HCT116 (cell line): Measurements from ENCODE around the gene TNXB. TPM values are rescaled to one million over a fixed set of nuclear protein-coding genes. Genes with fewer than 3 reads are reported as not detected.

ENCODE experiments used
- ATAC-seq: fragments of 200-7000 bp; cut with Tn5 transposase; 2 replicates; pipeline ENCODE4 v1.9.1; 2020; ENCODE audit warnings: mild to moderate bottlenecking, moderate library complexity
- BruUV-seq: library from RNA; stranded (reverse); fragments of 400-500 nt; replicated peaks from 2 replicates; lab custom pipeline; 2021; lab: Mats Ljungman, UMichigan
- CTCF ChIA-PET: fragments of 300-600 bp; sonication (Branson Sonifier 250); formaldehyde crosslinking; loops from one replicate; lab custom pipeline; 2021; ENCODE audit warnings: antibody characterized with exemption; lab: Charles Lee
- POLR2A ChIA-PET: fragments of 300-600, 350-600 bp; sonication (Branson Sonifier 250); formaldehyde crosslinking; loops from one replicate; lab custom pipeline; 2021; ENCODE audit warnings: antibody characterized with exemption; lab: Charles Lee
- RAD21 ChIA-PET, 2 experiments: fragments of 300-600 bp; sonication (Branson Sonifier 250); formaldehyde crosslinking; loops; one replicate each; lab custom pipeline; 2023; ENCODE audit warnings: low total read pairs in 2 of 2; ENCODE audit not compliant: uncharacterized antibody in 2 of 2, unreplicated experiment in 2 of 2, low non-redundant PET in 1 of 2; lab: Charles Lee
- DNase-seq: peaks from one replicate; pipeline ENCODE4 v3.0.0-alpha.2; 2010; ENCODE audit warnings: low read depth, low spot score
- H2AFZ ChIP-seq: fragments of 200-600 bp; shearing (Covaris generic), sonication (generic); 2 replicates; pipeline ENCODE4 v1.6.1; 2017; ENCODE audit warnings: low read depth, mixed run types, mixed read lengths, antibody characterized with exemption, low read length; ENCODE audit not compliant: poor library complexity, severe bottlenecking
- H3K27ac ChIP-seq: 2 replicates; pipeline ENCODE4 v1.5.1; 2012; ENCODE audit warnings: low read depth, low read length
- H3K27me3 ChIP-seq: fragments of 200-600 bp; sonication (generic); 2 replicates; pipeline ENCODE4 v1.6.1; 2016; ENCODE audit warnings: mixed run types, low read length, mixed read lengths; ENCODE audit not compliant: insufficient read depth
- H3K36me3 ChIP-seq, 2 experiments: fragments of 200-500 bp in 1 of 2; fragments of 200-600 bp in 1 of 2; sonication (Bioruptor generic) in 1 of 2; sonication (generic) in 1 of 2; 2 replicates each; pipeline versions ENCODE4 v1.5.1 to v1.6.1; 2014 to 2016; ENCODE audit warnings: low read length in 2 of 2, inconsistent platforms in 1 of 2, mixed read lengths in 1 of 2, mixed run types in 1 of 2; ENCODE audit not compliant: insufficient read depth in 2 of 2, control insufficient read depth in 1 of 2
- H3K4me1 ChIP-seq, 2 experiments: fragments of 200-600 bp in 1 of 2; sonication (generic) in 1 of 2; 2 replicates each; pipeline versions ENCODE4 v1.5.1 to v1.6.1; 2012 to 2017; ENCODE audit warnings: low read length in 2 of 2, inconsistent platforms in 1 of 2, mild to moderate bottlenecking in 1 of 2, mixed read lengths in 1 of 2, mixed run types in 1 of 2, moderate library complexity in 1 of 2; ENCODE audit not compliant: insufficient read depth in 2 of 2, control insufficient read depth in 1 of 2
- H3K4me2 ChIP-seq: fragments of 200-600 bp; sonication (generic); 2 replicates; pipeline ENCODE4 v1.6.1; 2017; ENCODE audit warnings: mixed run types, low read length, mixed read lengths
- H3K4me3 ChIP-seq, 2 experiments: fragments of 200-600 bp in 1 of 2; sonication (generic) in 1 of 2; replicated peaks in 1 of 2; 2 replicates each; pipeline ENCODE4 v1.5.1; 2011 to 2016; ENCODE audit warnings: low read length in 2 of 2, control low read depth in 1 of 2, low read depth in 1 of 2, mild to moderate bottlenecking in 1 of 2, mixed read lengths in 1 of 2, mixed run types in 1 of 2
- H3K79me2 ChIP-seq: fragments of 200-600 bp; sonication (generic); 2 replicates; pipeline ENCODE4 v1.6.1; 2017; ENCODE audit warnings: mild to moderate bottlenecking, mixed run types, low read length, moderate library complexity, mixed read lengths; ENCODE audit not compliant: insufficient read depth
- H3K9ac ChIP-seq: fragments of 200-600 bp; sonication (generic); 2 replicates; pipeline ENCODE4 v1.6.1; 2016; ENCODE audit warnings: low read length, mixed read lengths
- H3K9me2 ChIP-seq: fragments of 200-600 bp; sonication (generic), shearing (Covaris generic); 2 replicates; pipeline ENCODE4 v1.6.1; 2017; ENCODE audit warnings: mixed run types, mild to moderate bottlenecking, moderate library complexity; ENCODE audit not compliant: insufficient read depth
- H3K9me3 ChIP-seq, 2 experiments: fragments of 200-500 bp in 1 of 2; fragments of 200-600 bp in 1 of 2; sonication (Bioruptor generic) in 1 of 2; sonication (generic) in 1 of 2; 2 replicates each; pipeline ENCODE4 v1.6.1; 2014 to 2017; ENCODE audit warnings: low read length in 2 of 2, mixed read lengths in 2 of 2, inconsistent platforms in 1 of 2, low read depth in 1 of 2, mild to moderate bottlenecking in 1 of 2, mixed run types in 1 of 2, moderate library complexity in 1 of 2; ENCODE audit not compliant: control insufficient read depth in 1 of 2, insufficient read depth in 1 of 2
- H4K20me1 ChIP-seq: fragments of 200-600 bp; sonication (generic), shearing (Covaris generic); 2 replicates; pipeline ENCODE4 v1.6.1; 2017; ENCODE audit warnings: mixed run types, mild to moderate bottlenecking, moderate library complexity; ENCODE audit not compliant: insufficient read depth
- CBX3 ChIP-seq: IDR thresholded peaks from 2 replicates; pipeline ENCODE4 v1.6.1; 2012; ENCODE audit warnings: low read depth
- ELF1 ChIP-seq: IDR thresholded peaks from 2 replicates; pipeline ENCODE4 v1.6.1; 2012; ENCODE audit warnings: low read depth, borderline replicate concordance
- EZH2 ChIP-seq: fragments of 200-600 bp; sonication (generic); IDR thresholded peaks from 2 replicates; pipeline ENCODE4 v1.6.1; 2017; ENCODE audit warnings: antibody characterized with exemption, mixed run types
- EZH2phosphoT487 ChIP-seq: fragments of 200-600 bp; IDR thresholded peaks from 2 replicates; pipeline ENCODE4 v1.6.1; 2018; ENCODE audit warnings: antibody characterized with exemption, borderline replicate concordance
- FOSL1 ChIP-seq: IDR thresholded peaks from 2 replicates; pipeline ENCODE4 v1.6.1; 2012; ENCODE audit warnings: low read depth
- JUND ChIP-seq: IDR thresholded peaks from 2 replicates; pipeline ENCODE4 v1.6.1; 2012
- POLR2A ChIP-seq: IDR thresholded peaks from 2 replicates; pipeline ENCODE4 v1.7.0; 2011; ENCODE audit warnings: borderline replicate concordance; ENCODE audit not compliant: insufficient read depth, insufficient read length; ENCODE audit errors: extremely low read depth
- POLR2AphosphoS5 ChIP-seq: IDR thresholded peaks from 2 replicates; pipeline ENCODE4 v1.6.1; 2011; ENCODE audit warnings: mild to moderate bottlenecking, low read depth, low read length, moderate library complexity
- RAD21 ChIP-seq: IDR thresholded peaks from 2 replicates; pipeline ENCODE4 v1.6.1; 2012; ENCODE audit warnings: low read depth, mild to moderate bottlenecking
- SP1 ChIP-seq: IDR thresholded peaks from 2 replicates; pipeline ENCODE4 v1.6.1; 2012; ENCODE audit warnings: low read depth
- SRF ChIP-seq: IDR thresholded peaks from 2 replicates; pipeline ENCODE4 v1.6.1; 2012; ENCODE audit warnings: low read depth
- YY1 ChIP-seq: IDR thresholded peaks from 2 replicates; pipeline ENCODE4 v1.6.1; 2011; ENCODE audit warnings: low read length, low read depth, moderate library complexity, mild to moderate bottlenecking; ENCODE audit not compliant: insufficient replicate concordance; ENCODE audit errors: extremely low read depth
- ZFX ChIP-seq: fragments of 450-650 bp; IDR thresholded peaks from 2 replicates; pipeline ENCODE4 v1.6.1; 2017
- ZNF274 ChIP-seq: fragments of 200-500 bp; sonication (Bioruptor generic); IDR thresholded peaks from 2 replicates; pipeline ENCODE4 v1.6.1; 2014; ENCODE audit warnings: mild to moderate bottlenecking, low read depth, low read length, inconsistent platforms
- intact Hi-C: fragments of 100-400 bp; cut with micrococcal nuclease; formaldehyde crosslinking; loops from 2 replicates; pipeline ENCODE4 v1.10.0; 2022
- total RNA-seq: library from RNA; stranded (reverse); gene quantifications from one replicate; pipeline ENCODE4 v1.2.1, GENCODE V29; 2021; ENCODE audit not compliant: unreplicated experiment
- TF ChIP-seq, protein P1 (sequence below): IDR thresholded peaks from 2 replicates; pipeline ENCODE4 v1.6.1; 2012
- TF ChIP-seq, protein P2 (sequence below): IDR thresholded peaks from 2 replicates; pipeline ENCODE4 v1.6.1; 2012; ENCODE audit warnings: low read depth
- TF ChIP-seq, protein P3 (sequence below): IDR thresholded peaks from 2 replicates; pipeline ENCODE4 v1.6.1; 2012

The TNXB gene
- total RNA-seq, 1 experiment from 2014 or later: 8.5 TPM

DNA sequence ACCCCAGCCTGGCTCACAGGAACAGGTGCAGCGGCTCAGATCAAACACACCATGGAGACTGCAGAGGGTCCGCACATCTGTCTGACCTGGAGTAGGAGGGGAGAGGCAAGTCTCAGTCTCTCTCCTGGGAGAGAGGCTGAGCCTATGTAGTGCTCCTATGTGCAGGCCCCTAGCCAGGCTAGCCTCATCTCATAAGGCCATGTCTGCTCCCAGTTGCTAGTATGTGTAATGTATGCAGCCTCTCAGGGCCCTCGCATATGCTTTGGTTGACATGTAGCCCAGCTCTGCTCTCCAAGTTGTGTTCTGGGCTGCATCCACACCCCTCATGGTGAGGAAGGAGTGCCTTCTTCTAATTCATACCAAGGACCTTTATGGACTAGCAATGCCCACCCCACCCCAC is 11.8 kb downstream of the TNXB start:
- no TSS peak for BruUV-seq
- intact Hi-C loops: no loop called here
- POLR2A ChIA-PET: no interaction called here
- no peak overlapping the region for H3K9ac ChIP-seq
- ATAC-seq: no peak
- no peak overlapping the region for H3K27ac ChIP-seq
- no peak overlapping the region for H3K4me2 ChIP-seq
- CTCF ChIA-PET: no interaction called here
- no peaks in the 10 kb centered on the region for H3K9me2 ChIP-seq
- DNase-seq: no peak
- no peak overlapping the region for H2AFZ ChIP-seq
- RAD21 ChIA-PET: no interaction called here
- no peaks in the 10 kb centered on the region for H3K27me3 ChIP-seq
- H3K4me3 ChIP-seq: no peak overlapping the region
- H3K79me2 ChIP-seq: no peaks in the 10 kb centered on the region
- no peaks in the 10 kb centered on the region for H4K20me1 ChIP-seq
- no peaks in the 10 kb centered on the region for H3K4me1 ChIP-seq
- no peaks in the 10 kb centered on the region for H3K36me3 ChIP-seq
- no peaks in the 10 kb centered on the region for H3K9me3 ChIP-seq
- TF ChIP-seq, protein P1, sequence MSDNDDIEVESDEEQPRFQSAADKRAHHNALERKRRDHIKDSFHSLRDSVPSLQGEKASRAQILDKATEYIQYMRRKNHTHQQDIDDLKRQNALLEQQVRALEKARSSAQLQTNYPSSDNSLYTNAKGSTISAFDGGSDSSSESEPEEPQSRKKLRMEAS: no peak
- TF ChIP-seq ZFX: no peak
- TF ChIP-seq ELF1: no peak
- no peak for TF ChIP-seq YY1
- TF ChIP-seq JUND: no peak
- TF ChIP-seq, protein P2, sequence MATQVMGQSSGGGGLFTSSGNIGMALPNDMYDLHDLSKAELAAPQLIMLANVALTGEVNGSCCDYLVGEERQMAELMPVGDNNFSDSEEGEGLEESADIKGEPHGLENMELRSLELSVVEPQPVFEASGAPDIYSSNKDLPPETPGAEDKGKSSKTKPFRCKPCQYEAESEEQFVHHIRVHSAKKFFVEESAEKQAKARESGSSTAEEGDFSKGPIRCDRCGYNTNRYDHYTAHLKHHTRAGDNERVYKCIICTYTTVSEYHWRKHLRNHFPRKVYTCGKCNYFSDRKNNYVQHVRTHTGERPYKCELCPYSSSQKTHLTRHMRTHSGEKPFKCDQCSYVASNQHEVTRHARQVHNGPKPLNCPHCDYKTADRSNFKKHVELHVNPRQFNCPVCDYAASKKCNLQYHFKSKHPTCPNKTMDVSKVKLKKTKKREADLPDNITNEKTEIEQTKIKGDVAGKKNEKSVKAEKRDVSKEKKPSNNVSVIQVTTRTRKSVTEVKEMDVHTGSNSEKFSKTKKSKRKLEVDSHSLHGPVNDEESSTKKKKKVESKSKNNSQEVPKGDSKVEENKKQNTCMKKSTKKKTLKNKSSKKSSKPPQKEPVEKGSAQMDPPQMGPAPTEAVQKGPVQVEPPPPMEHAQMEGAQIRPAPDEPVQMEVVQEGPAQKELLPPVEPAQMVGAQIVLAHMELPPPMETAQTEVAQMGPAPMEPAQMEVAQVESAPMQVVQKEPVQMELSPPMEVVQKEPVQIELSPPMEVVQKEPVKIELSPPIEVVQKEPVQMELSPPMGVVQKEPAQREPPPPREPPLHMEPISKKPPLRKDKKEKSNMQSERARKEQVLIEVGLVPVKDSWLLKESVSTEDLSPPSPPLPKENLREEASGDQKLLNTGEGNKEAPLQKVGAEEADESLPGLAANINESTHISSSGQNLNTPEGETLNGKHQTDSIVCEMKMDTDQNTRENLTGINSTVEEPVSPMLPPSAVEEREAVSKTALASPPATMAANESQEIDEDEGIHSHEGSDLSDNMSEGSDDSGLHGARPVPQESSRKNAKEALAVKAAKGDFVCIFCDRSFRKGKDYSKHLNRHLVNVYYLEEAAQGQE: no peak
- no peak for TF ChIP-seq SRF
- no peak for TF ChIP-seq SP1
- no peak for TF ChIP-seq POLR2AphosphoS5
- TF ChIP-seq, protein P3, sequence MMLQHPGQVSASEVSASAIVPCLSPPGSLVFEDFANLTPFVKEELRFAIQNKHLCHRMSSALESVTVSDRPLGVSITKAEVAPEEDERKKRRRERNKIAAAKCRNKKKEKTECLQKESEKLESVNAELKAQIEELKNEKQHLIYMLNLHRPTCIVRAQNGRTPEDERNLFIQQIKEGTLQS: no peak
- no peak for TF ChIP-seq EZH2phosphoT487
- no peak for TF ChIP-seq CBX3
- TF ChIP-seq POLR2A: no peak
- no peak for TF ChIP-seq ZNF274
- no peak for TF ChIP-seq FOSL1
- TF ChIP-seq EZH2: no peak
- no peak for TF ChIP-seq RAD21
